Liver (tissue), 3 donors: Measurements from ENCODE around the gene AGAP9.

ENCODE experiments used
- ATF3 ChIP-seq: IDR thresholded peaks from 2 replicates; pipeline ENCODE4 v1.6.1; 2016; ENCODE audit warnings: antibody characterized with exemption
- CTCF ChIP-seq: fragments of 150-350 bp; IDR thresholded peaks from 2 replicates; pipeline ENCODE4 v1.5.1; 2017; ENCODE audit warnings: improper control_type of control experiment, low read depth, low read length; ENCODE audit not compliant: missing input control
- FOXA1 ChIP-seq: IDR thresholded peaks from 2 replicates; pipeline ENCODE4 v1.6.1; 2016; ENCODE audit warnings: antibody characterized with exemption
- GABPA ChIP-seq, 2 donors: IDR thresholded peaks in 1 of 2; conservative IDR thresholded peaks in 1 of 2; 2 replicates each; pipeline ENCODE4 v1.6.1; 2016; ENCODE audit warnings: antibody characterized with exemption in 2 of 2, mild to moderate bottlenecking in 1 of 2, moderate library complexity in 1 of 2
- MAX ChIP-seq: IDR thresholded peaks from 2 replicates; pipeline ENCODE4 v1.6.1; 2016; ENCODE audit warnings: antibody characterized with exemption
- NR2F2 ChIP-seq: IDR thresholded peaks from 2 replicates; pipeline ENCODE4 v1.6.1; 2016; ENCODE audit warnings: antibody characterized with exemption
- REST ChIP-seq: IDR thresholded peaks from 2 replicates; pipeline ENCODE4 v1.6.1; 2016; ENCODE audit warnings: antibody characterized with exemption, mild to moderate bottlenecking
- TAF1 ChIP-seq: conservative IDR thresholded peaks from 2 replicates; pipeline ENCODE4 v1.6.1; 2016; ENCODE audit warnings: antibody characterized with exemption, mild to moderate bottlenecking
- YY1 ChIP-seq: IDR thresholded peaks from 2 replicates; pipeline ENCODE4 v1.6.1; 2016; ENCODE audit warnings: antibody characterized with exemption, mild to moderate bottlenecking
- donor health status: healthy.
- donor health status: healthy.

- TF ChIP-seq MAX: no peak
- TF ChIP-seq CTCF: no peak
- no peak for TF ChIP-seq TAF1
- no peak for TF ChIP-seq FOXA1
- no peak for TF ChIP-seq ATF3
- TF ChIP-seq GABPA (IDR thresholded peaks at IDR 0.05 in 1 of 2, conservative IDR thresholded peaks at IDR 0.05 in 1 of 2): no peak
- TF ChIP-seq NR2F2: no peak
- TF ChIP-seq YY1: no peak
- TF ChIP-seq REST: no peak
Observed at GRCh38 chr10:47458466-47459154, 64.8 kb downstream of the AGAP9 start.
